Measurements from ENCODE around the gene IMPA2. TPM values are rescaled to one million over a fixed set of nuclear protein-coding genes. Genes with fewer than 3 reads are reported as not detected.

Gene IMPA2
- total and polyA plus RNA-seq, 2 of the 13 experiments (the other 11 are each of a cell fraction or from before 2014, with no cell fraction given) = 37.8 to 71.8 TPM

- TF ChIP-seq AHDC1 (CRISPR knock-in tag; IDR thresholded peaks at IDR 0.05; ENCODE audit: borderline replicate concordance) (peak; percentile 40; the same call in 1 of the 2 replicates), HNF4G (IDR thresholded peaks at IDR 0.05; ENCODE audit: borderline replicate concordance, low read depth, low read length) (0 out of 2 replicates have a peak, but pooled peaks have one; percentile 9), HNF4G (CRISPR knock-in tag; IDR thresholded peaks at IDR 0.05; ENCODE audit: borderline replicate concordance, low read depth) (no peak), TEAD3 (CRISPR knock-in tag; optimal IDR thresholded peaks at IDR 0.05; ENCODE audit: borderline replicate concordance) (peak; percentile 71), NCOR1 (IDR thresholded peaks at IDR 0.05; ENCODE audit: borderline replicate concordance, low read length) (peak; percentile 66; the same call in 1 of the 2 replicates), MED1 (CRISPR knock-in tag; IDR thresholded peaks at IDR 0.05) (0 out of 2 replicates have a peak, but pooled peaks have one; percentile 17), CEBPB (IDR thresholded peaks at IDR 0.05; ENCODE audit: borderline replicate concordance, low read depth, low read length) (peak; percentile 80), ZGPAT (CRISPR knock-in tag; IDR thresholded peaks at IDR 0.05) (peak; percentile 37; the same call in 1 of the 2 replicates), ZNF205 (CRISPR knock-in tag; IDR thresholded peaks at IDR 0.05) (no peak), ZNF556 (CRISPR knock-in tag; IDR thresholded peaks at IDR 0.05; ENCODE audit: borderline replicate concordance) (0 out of 2 replicates have a peak, but pooled peaks have one; percentile 26), KAT8 (CRISPR knock-in tag; IDR thresholded peaks at IDR 0.05) (peak; percentile 34; the same call in 1 of the 2 replicates), RXRB (CRISPR knock-in tag; IDR thresholded peaks at IDR 0.05; ENCODE audit: borderline replicate concordance) (peak; percentile 79), KLF12 (CRISPR knock-in tag; IDR thresholded peaks at IDR 0.05; ENCODE audit: borderline replicate concordance) (no peak), ELF3 (CRISPR knock-in tag; IDR thresholded peaks at IDR 0.05) (0 out of 2 replicates have a peak, but pooled peaks have one; percentile 31), RXRA (CRISPR knock-in tag; IDR thresholded peaks at IDR 0.05) (peak; percentile 31; the same call in 1 of the 2 replicates), NFATC3 (CRISPR knock-in tag; IDR thresholded peaks at IDR 0.05) (no peak), MIER3 (CRISPR knock-in tag; IDR thresholded peaks at IDR 0.05; ENCODE audit: borderline replicate concordance) (0 out of 2 replicates have a peak, but pooled peaks have one; percentile 18)
- TF ChIP-seq, protein P1, sequence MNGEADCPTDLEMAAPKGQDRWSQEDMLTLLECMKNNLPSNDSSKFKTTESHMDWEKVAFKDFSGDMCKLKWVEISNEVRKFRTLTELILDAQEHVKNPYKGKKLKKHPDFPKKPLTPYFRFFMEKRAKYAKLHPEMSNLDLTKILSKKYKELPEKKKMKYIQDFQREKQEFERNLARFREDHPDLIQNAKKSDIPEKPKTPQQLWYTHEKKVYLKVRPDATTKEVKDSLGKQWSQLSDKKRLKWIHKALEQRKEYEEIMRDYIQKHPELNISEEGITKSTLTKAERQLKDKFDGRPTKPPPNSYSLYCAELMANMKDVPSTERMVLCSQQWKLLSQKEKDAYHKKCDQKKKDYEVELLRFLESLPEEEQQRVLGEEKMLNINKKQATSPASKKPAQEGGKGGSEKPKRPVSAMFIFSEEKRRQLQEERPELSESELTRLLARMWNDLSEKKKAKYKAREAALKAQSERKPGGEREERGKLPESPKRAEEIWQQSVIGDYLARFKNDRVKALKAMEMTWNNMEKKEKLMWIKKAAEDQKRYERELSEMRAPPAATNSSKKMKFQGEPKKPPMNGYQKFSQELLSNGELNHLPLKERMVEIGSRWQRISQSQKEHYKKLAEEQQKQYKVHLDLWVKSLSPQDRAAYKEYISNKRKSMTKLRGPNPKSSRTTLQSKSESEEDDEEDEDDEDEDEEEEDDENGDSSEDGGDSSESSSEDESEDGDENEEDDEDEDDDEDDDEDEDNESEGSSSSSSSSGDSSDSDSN (CRISPR knock-in tag; IDR thresholded peaks at IDR 0.05) = no peak
These were observed 39.8 kb downstream of the IMPA2 start (continued) for GRCh38 chr18:12021077-12021476.

Data from HepG2 (cell line).